GM20431 (cell line): ENCODE measurements around the gene CEP120.
"Not testable (repeated sequence)": the region's sequence is repeated elsewhere in the genome, so short reads cannot be mapped to it uniquely, and the experiment has no call there.

ENCODE experiments used
- in situ Hi-C: fragments of 300-500 bp; cut with MseI, MboI; formaldehyde crosslinking; loops from one replicate; pipeline ENCODE4 v1.15.0; 2020; ENCODE audit warnings: low sequenced_read_pairs; ENCODE audit not compliant: unreplicated experiment

Gene CEP120

GRCh38 chr5:123344816-123345426, 78.3 kb downstream of the CEP120 start:
- in situ Hi-C loops, result loop anchor here (25.0 kb wide), 1 partner anchor 833 kb away; no protein-coding TSS in a partner anchor

DNA sequence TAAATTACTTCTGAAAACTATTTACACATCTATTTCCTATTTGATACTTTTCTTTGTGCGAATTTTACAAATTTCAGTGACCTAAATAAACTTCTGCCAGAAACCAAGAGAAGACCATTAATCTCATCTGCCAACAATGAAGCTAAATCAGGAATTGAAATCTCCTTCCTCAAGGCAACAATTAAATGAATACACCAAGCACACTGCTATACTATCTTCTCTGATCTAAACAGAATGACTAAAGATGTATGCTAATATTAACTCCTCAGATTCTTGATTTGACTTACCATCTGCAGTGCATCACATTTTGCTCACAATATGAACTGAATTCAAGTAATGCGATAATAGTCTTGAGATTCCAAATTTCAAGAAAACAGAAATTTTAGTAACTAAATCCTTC, 82.3 kb downstream of the CEP120 start:
- in situ Hi-C loops, result loop anchor here (25.0 kb wide), 1 partner anchor 829 kb away; no protein-coding TSS in a partner anchor

- in situ Hi-C loops, result not testable (repeated sequence)
Measured at GRCh38 chr5:123308377-123308776, 114.8 kb downstream of the CEP120 start.

DNA sequence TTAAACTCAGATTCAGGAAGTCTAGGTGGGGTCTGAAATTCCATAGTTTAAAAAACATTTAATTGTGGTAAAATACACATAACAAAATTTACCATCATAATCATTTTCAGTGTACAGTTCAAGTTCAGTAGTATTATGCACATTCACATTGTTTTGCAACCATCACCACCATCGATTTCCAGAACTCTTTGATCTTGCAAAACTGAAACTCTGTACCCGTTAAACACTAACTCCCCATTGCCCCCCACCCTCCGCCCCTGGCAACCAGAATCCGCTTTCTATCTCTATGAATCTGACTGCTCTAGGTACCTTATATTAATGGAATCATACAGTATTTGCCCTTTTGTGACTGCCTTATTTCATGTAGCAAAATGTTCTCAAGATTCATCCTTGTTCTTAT, 117.5 kb downstream of the CEP120 start:
- in situ Hi-C loops, result no loop called here

GRCh38 chr5:123304777-123305316, 118.4 kb downstream of the CEP120 start:
- in situ Hi-C loops, result no loop called here

DNA sequence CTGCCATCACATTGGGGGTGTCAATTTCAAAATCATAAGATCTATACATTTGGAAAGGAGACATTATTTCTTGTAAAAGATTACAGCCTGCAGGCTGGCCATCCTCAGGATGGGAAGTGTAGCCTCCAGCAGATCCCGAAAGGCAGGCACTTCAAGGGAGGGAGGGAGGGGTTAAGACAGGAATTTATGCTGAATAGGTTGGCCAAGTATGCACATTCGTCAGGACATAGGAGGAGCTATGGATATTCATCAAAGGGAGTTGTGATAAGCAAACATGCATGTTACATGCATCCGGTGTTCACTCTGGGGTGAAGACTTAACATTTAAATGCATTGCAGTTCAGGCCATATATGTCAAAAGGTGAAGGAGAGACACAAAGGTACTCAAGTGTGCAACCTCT, 119.4 kb downstream of the CEP120 start:
- in situ Hi-C loops, result no loop called here

GRCh38 chr5:123300266-123300665, 122.9 kb downstream of the CEP120 start:
- in situ Hi-C loops, result no loop called here

DNA sequence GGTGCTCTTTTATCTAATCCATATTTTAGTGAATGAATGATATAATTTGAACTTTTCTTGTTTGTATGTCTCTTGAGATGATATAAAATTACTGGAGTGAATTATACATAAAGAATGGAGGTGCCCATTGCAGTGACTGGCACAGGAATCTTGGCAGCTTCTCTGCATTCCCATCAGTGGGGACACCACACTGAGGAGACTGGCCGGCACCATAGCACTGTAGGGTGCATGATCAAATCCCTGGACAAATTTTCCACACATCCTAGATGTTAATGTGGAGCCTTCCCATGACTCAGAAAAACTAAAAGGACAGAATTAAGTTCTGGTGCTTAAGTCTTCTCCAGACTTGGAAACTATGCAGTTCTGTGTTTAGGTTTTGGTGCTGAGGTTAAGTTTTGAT, 124.1 kb downstream of the CEP120 start:
- in situ Hi-C loops, result no loop called here

GRCh38 chr5:123298335-123299030, 124.7 kb downstream of the CEP120 start:
- in situ Hi-C loops, result no loop called here

DNA sequence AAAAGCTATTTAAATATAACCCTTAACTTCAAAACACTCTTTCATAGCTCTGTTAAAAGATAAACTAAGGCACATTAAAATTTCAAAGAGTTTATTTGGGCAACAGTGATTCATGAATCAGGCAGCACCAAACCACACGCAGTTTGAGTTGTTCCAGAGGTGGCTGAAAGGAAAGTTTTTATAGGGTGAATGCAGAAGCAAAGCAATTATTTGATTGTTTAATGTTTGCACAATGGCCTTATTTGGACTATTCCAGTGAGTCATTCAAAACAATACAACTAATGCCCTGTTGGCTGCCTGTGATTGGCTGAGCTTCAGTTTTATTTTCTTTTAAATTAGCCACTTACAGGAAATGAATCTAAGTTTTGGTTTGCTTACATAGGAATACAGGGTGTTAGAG, 125.3 kb downstream of the CEP120 start:
- in situ Hi-C loops, result no loop called here

DNA sequence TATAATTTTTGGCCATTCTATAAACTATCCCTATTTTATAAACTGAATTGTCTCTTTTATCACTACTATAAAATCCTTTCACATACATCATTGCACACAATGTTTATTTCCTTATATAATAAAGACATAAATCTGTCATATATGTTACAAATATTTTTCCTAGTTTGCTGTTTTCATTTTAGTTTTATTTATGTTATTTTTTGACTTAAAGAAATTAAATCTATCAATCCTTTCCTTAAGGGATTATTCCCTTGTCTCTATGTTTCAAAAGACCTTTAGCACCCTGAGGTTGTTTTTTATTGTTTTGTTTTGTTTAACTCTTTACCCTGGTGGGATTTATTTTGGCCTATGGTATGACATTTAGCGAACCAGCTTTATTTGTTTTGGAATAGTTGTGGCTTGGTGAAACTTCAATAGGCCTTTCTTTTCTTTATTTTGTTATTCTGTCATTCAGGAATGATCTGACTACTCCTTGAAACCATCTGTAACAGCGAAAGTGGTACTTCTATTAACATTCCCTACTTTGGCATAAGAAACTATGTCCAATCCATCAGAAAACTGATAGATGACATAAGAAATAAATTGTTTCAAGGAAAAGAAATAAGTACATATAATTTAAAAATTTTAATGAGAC, 125.9 kb downstream of the CEP120 start:
- in situ Hi-C loops, result no loop called here
